ENCODE measurements around the gene COL6A2. TPM values are rescaled to one million over a fixed set of nuclear protein-coding genes. Genes with fewer than 3 reads are reported as not detected.
A peak's percentile ranks its signal among the peaks of the same experiment; 100 is the strongest.
"Not testable (repeated sequence)": the region's sequence is repeated elsewhere in the genome, so short reads cannot be mapped to it uniquely, and the experiment has no call there.

Gene COL6A2
- polyA plus RNA-seq, 3 donors: 171 to 264 (median 225) TPM

- no peak for DNase-seq
Observed at GRCh38 chr21:46058431-46059145, 39.3 kb upstream of the COL6A2 start.

GRCh38 chr21:46059195-46059594 lies 38.7 kb upstream of the COL6A2 start:
- no peak for DNase-seq

GRCh38 chr21:46059711-46060455 lies 38.0 kb upstream of the COL6A2 start:
- not testable (repeated sequence) for DNase-seq

- DNase-seq: no peak
Observed at GRCh38 chr21:46060596-46061061, 37.3 kb upstream of the COL6A2 start.

GRCh38 chr21:46061063-46061462 lies 36.8 kb upstream of the COL6A2 start:
- no peak for DNase-seq

- no peak for DNase-seq
Observed at GRCh38 chr21:46061518-46061917, 36.4 kb upstream of the COL6A2 start.

GRCh38 chr21:46061950-46062349 lies 36.0 kb upstream of the COL6A2 start:
- no peak for DNase-seq

GRCh38 chr21:46062471-46063211 lies 35.3 kb upstream of the COL6A2 start:
- DNase-seq: no peak

GRCh38 chr21:46063227-46063626 lies 34.7 kb upstream of the COL6A2 start:
- no peak for DNase-seq

- DNase-seq: no peak
Observed at GRCh38 chr21:46063734-46064680, 33.9 kb upstream of the COL6A2 start.

GRCh38 chr21:46064870-46065214 lies 33.1 kb upstream of the COL6A2 start:
- DNase-seq: no peak

GRCh38 chr21:46065215-46065913 lies 32.5 kb upstream of the COL6A2 start:
- DNase-seq: peak; percentile 62

- DNase-seq: no peak
Observed at GRCh38 chr21:46065914-46066551, 31.9 kb upstream of the COL6A2 start.

GRCh38 chr21:46066591-46067331 lies 31.2 kb upstream of the COL6A2 start:
- DNase-seq: no peak

- DNase-seq: no peak
Observed at GRCh38 chr21:46067505-46068201, 30.3 kb upstream of the COL6A2 start.

GRCh38 chr21:46068516-46069079 lies 29.3 kb upstream of the COL6A2 start:
- no peak for DNase-seq

- no peak for DNase-seq
Observed at GRCh38 chr21:46069166-46069565, 28.7 kb upstream of the COL6A2 start.

GRCh38 chr21:46069719-46070279 lies 28.1 kb upstream of the COL6A2 start:
- no peak for DNase-seq

Measured in renal pelvis (tissue), 4 donors.